Tibial nerve (tissue), 3 donors: ENCODE data around the gene FEZF2.

Source experiments
- CTCF ChIP-seq, 5 experiments: fragments of 200-600 bp in 3 of 5; fragments of 450-650 bp in 2 of 5; sonication (generic) in 3 of 5; IDR thresholded peaks; one replicate each; pipeline ENCODE4 v1.5.1; 2016 to 2019; ENCODE audit warnings: antibody characterized with exemption in 5 of 5, mild to moderate bottlenecking in 3 of 5, moderate library complexity in 2 of 5
- POLR2A ChIP-seq, 2 donors: fragments of 450-650 bp; IDR thresholded peaks; one replicate each; pipeline ENCODE4 v1.6.1; 2017; ENCODE audit warnings: antibody characterized with exemption in 2 of 2, mild to moderate bottlenecking in 2 of 2, moderate library complexity in 2 of 2

GRCh38 chr3:62335196-62335595 lies 38.2 kb downstream of the FEZF2 start:
- TF ChIP-seq POLR2A (IDR thresholded peaks at IDR 0.05) (no peak), CTCF (IDR thresholded peaks at IDR 0.05) (no peak)
